ENCODE results near the gene KIF9.

GRCh38 chr3:47299381-47300318 lies 17.1 kb upstream of the KIF9 start:
- TF ChIP-seq TAF1 (IDR thresholded peaks at IDR 0.05; ENCODE audit: low read depth, low read length) (no peak), POLR2A (IDR thresholded peaks at IDR 0.05; ENCODE audit: low read depth, low read length) (no peak), POLR2AphosphoS5 (IDR thresholded peaks at IDR 0.05; ENCODE audit: low read depth, low read length) (no peak)

Data from GM12891 (cell line).